AG08395 (cell line): ENCODE results near the gene ADAM22.
"Not testable (repeated sequence)": the region's sequence is repeated elsewhere in the genome, so short reads cannot be mapped to it uniquely, and the experiment has no call there.

Source experiments
- DNase-seq: peaks from one replicate; pipeline ENCODE4 v3.0.0; 2012; ENCODE audit warnings: mixed read lengths, low spot score

The ADAM22 gene, protein sequence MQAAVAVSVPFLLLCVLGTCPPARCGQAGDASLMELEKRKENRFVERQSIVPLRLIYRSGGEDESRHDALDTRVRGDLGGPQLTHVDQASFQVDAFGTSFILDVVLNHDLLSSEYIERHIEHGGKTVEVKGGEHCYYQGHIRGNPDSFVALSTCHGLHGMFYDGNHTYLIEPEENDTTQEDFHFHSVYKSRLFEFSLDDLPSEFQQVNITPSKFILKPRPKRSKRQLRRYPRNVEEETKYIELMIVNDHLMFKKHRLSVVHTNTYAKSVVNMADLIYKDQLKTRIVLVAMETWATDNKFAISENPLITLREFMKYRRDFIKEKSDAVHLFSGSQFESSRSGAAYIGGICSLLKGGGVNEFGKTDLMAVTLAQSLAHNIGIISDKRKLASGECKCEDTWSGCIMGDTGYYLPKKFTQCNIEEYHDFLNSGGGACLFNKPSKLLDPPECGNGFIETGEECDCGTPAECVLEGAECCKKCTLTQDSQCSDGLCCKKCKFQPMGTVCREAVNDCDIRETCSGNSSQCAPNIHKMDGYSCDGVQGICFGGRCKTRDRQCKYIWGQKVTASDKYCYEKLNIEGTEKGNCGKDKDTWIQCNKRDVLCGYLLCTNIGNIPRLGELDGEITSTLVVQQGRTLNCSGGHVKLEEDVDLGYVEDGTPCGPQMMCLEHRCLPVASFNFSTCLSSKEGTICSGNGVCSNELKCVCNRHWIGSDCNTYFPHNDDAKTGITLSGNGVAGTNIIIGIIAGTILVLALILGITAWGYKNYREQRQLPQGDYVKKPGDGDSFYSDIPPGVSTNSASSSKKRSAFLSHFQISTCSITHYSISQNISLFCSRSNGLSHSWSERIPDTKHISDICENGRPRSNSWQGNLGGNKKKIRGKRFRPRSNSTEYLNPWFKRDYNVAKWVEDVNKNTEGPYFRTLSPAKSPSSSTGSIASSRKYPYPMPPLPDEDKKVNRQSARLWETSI

DNA sequence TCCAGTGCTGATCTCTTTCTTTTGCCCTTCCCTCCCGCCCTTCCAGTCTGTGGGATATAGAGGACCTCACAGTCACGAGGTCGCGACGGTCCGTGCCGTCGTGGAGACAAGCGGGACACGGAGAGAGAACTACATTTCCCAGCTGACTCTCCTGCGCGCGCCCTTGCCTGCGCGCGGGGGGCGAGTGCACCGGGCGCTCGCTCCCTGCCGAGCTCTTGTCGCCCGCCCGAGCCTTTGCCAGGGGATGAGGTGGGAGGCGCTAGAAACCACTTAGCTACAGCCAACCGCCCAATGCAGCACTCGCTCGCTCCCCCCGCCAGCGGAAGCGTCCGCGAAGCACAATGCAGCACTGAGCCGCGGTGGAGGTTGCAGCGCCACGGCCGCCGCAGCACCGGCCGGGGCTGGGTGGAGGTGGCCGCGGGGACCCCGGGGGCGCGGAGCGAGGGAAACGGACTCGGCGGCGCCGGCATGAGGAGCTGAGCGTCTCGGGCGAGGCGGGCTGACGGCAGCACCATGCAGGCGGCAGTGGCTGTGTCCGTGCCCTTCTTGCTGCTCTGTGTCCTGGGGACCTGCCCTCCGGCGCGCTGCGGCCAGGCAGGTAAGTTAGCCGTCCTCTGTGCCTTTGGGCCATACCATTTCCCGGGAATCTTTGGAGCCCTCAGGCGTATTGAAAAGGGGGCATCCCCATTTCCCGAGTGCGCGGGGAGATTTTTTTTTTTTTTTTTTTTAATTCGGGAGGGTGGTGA, at the start of gene ADAM22:
ADAM22 (plus strand) TSS at position 299 of the 746 bp plus-strand sequence; CDS start at position 514, 215 bp downstream.
- DNase-seq: peak; percentile 64

DNA sequence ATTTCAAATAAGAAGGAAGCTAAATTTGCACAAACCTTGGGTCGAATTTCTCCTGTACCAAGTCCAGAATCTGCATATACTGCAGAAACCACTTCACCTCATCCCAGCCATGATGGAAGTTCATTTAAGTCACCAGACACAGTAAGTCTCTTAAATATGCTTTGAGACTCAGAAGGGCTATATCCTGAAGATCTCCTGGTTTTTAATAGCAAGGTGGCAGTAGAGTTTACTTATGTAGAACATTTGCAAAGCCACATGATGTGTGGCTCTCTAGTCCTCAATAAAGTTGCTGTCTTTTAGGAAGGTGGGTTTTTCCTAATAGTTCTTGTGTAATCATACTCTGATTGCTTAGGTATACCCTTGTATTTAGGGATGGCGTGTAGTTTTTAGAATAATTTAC, 49.0 kb upstream of the ADAM22 start:
- no peak for DNase-seq

DNA sequence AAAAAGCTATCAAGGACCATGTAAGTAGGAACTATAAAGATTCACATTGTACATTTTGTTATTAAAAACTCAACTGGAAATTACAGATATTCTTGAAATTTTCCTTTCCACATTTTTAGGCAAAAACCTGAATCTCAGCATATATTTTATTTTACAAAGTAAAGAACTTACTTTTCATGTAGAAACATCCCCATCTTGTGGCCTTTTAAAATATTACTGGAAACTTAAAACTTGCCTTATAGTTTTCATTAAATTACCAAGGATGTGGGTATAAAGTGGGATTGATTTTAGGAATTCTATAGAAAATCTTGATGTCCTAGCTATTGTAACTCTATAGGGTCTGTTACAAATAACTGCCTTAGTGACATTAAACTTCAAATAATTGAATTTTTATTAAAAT, 47.2 kb upstream of the ADAM22 start:
- DNase-seq: peak; percentile 10

DNA sequence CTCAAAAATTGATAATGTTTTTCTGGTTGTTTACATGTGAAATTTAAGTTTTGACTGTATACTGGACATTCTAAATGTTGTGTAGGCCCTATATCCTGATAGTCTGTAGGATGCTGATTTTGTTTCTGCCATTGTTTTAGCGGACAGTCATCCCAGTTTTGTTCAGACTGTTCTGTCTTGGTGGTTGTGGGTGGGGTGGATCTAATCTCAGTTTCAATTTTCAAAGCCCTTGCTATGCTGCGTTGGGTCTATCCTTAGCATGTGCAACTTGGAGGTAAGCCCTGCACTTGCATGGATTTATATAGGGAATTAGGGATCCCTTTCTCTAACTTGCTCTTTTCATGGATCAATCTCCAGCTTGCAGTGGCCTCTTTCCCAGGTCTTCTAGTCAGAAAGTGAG, 38.7 kb upstream of the ADAM22 start:
- no peak for DNase-seq

DNA sequence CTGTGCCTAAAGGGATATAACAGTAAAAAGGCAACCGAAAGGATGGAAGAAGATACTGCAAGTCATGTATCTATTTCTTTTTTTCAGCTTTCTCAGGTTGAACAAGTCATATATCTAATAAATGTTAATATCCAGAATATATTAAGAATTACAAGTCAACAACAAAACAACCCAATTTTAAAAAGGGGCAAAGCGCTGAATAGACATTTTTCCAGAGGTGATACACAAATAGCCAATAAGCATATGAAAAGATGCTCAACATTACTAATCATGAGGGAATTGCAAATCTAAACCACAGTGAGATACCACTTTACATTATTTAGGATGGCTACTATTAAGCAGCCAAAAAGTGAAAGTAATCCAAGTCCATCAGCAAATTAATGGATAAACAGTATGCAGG, 34.8 kb upstream of the ADAM22 start:
- DNase-seq: no peak

DNA sequence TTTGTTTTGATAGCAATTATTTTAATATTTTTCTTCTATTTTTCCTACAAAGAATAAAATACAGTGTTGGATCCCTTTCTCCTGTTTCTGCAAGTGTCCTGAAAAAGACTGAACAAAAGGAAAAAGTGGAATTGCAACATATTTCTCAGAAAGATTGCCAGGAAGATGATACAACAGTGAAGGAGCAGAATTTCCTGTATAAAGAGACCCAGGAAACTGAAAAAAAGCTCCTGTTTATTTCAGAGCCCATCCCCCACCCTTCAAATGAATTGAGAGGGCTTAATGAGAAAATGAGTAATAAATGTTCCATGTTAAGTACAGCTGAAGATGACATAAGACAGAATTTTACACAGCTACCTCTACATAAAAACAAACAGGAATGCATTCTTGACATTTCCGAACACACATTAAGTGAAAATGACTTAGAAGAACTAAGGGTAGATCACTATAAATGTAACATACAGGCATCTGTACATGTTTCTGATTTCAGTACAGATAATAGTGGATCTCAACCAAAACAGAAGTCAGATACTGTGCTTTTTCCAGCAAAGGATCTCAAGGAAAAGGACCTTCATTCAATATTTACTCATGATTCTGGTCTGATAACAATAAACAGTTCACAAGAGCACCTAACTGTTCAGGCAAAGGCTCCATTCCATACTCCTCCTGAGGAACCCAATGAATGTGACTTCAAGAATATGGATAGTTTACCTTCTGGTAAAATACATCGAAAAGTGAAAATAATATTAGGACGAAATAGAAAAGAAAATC, 26.7 kb upstream of the ADAM22 start:
- DNase-seq: not testable (repeated sequence)

DNA sequence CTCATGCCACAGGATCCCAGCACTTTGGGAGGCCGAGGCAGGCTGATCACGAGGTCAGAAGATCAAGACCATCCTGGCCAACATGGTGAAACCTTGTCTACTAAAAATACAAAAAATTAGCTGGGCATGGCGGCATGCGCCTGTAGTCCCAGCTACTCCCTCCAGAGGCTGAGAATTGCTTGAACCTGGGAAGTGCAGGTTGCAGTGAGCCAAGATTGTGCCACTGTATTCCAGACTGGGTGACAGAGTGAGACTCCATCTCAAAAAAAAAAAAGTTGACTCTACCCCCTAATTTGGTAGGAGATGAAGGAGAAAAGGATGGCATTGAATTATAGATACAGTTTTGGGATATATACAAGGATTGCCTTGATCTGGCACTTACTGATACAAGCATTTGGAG, 25.2 kb upstream of the ADAM22 start:
- DNase-seq: not testable (repeated sequence)

DNA sequence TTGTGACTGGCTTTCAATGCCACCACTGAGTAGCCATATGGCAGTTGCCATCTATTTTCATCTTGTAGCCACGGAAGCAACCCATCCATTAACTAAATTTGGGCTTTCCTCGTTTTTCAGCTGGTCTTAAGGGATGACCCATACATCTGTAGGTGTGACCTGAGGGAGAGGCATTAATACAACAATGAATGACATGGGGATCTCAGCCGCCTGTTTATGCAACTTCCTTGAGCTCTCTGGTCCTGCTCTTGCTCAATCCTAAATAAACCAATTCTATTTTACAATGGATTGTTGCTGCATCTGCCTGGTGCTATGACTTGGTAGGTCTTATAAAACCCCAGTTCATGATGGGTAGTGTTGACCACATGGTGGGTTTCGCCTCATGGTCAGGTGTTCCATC, 21.9 kb upstream of the ADAM22 start:
- no peak for DNase-seq

DNA sequence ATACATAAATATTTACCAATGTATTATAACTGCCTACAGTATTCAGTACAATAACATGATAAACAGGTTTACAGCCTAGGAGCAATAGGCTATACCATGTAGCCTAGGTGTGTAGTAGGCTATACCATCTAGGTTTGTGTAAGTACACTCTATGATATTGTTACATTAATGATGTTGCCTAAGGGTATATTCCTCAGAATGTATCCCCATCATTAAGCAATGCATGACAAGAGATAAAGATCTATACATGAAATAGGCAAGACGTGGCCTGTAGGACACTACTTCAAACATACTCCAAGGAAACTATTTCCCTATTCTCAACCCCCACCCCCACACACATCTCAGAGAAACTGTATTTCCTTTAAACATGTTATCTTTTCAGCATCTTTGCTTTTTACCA, 15.3 kb upstream of the ADAM22 start:
- DNase-seq: no peak

DNA sequence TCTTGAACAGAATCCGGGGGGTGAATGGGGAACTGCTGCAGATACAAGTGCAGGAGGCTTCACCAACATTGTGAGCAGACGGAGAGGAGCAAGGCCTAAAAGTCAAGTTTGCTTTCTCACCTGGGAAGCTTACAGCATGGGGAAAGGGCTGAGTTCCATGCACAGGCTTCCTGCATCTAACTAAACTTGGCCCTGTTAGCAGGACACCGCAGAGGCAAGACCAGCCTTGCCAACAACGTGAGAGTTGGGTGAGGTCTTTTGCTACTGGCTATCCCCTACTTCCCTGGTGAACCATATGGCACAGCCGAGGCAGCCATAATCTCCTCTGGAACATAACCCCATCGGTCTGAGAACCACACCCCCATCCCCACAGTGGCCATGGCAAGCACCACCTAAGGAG, 14.2 kb upstream of the ADAM22 start:
- DNase-seq: no peak

DNA sequence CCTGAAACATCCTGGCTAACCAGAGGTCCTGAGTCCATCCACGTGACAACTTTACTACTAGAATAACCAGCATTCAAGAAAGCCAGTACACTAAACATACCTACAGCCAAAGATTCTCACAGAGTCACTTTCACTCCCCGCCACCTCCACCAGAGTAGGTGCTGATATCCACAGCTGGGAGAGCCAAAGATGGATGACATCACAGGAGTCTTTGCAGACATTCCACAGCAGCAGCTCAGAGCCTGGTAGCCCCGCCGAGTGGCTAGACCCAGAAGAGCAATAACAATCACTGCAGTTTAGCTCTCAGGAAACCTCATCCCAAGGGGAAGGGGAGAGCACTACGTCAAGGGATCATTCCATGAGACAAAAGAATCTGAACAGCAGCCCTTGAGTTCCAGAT, 13.5 kb upstream of the ADAM22 start:
- no peak for DNase-seq

DNA sequence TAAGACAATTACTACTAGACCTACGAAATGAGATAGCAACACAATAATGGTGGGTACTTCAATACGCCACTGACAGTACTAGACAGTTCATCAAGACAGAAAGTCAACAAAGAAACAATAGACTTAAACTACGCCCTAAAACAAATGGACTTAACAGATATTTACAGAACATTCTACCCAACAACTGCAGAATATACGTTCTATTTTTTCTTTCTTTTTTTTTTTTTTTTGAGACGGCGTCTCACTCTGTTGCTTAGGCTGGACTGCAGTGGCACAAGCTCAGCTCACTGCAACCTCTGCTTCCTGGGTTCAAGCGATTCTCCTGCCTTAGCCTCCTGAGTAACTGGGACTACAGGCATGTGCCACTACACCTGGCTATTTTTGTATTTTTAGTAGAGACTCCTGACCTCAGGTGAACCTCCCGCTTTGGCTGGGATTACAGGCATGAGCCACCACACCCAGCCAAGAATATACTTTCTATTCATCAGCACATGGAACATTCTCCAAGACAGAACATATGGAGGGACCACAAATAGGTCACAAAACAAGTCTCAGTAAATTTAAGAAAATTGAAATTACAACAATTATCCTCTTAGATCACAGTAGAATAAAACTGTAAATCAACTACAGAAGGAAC, 11.2 kb upstream of the ADAM22 start:
- not testable (repeated sequence) for DNase-seq

DNA sequence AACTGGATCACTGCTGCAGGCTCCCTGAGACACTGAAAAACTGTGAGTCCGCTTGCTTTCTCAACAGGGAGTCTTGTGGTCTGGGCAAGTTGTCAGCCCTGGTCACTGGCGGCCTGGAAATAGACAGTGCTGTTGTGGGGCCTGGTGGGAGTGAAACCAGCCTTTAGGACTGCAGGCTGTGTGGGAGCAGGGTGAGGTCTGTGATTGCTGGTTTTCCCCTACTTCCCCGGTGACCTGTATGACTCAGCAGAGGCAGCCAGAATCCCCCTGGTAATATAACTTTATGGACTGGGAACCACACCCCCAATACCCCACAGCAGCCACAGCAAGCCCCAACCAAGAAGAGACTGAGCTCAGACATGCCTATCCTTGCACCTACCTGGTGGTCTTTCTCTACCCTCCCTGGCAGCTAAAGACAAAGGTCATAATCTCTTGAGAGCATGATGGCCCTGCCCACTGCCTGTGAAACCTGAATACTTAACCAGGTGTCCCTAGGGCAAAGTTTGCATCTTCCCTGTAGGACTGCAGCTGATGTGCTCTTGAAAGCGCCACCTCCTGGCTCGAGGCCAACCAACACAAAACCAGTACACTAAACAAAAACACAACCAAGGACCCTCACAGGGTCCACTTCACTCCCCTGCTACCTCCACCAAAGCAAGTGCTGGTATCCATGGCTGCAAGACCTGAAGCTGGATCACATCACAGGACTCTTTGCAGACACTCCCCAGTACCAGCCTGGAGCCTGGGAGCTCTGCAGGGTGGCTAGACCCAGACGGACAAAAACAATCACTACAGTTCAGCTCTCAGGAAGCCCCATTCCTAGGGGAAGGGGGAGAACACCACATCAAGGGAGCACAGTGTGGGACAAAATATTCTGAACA, 7.2 kb upstream of the ADAM22 start:
- no peak for DNase-seq

DNA sequence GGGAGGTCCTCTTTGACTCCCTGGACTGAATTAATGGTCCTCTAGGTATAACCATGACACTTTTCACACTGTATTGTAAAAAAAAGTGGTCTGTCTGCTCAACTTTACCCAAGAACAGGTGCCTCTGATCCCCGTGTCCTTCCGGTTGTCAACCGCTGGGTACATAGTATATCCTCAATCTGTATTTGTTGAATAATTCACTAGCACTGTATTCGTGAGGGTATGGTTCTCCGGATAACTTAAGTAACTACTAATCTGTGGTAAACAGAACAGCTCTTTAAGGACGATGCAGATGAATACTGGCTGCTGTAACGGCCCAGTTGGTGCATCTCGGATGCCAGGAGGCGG, 472 bp upstream of the ADAM22 start:
- no peak for DNase-seq

DNA sequence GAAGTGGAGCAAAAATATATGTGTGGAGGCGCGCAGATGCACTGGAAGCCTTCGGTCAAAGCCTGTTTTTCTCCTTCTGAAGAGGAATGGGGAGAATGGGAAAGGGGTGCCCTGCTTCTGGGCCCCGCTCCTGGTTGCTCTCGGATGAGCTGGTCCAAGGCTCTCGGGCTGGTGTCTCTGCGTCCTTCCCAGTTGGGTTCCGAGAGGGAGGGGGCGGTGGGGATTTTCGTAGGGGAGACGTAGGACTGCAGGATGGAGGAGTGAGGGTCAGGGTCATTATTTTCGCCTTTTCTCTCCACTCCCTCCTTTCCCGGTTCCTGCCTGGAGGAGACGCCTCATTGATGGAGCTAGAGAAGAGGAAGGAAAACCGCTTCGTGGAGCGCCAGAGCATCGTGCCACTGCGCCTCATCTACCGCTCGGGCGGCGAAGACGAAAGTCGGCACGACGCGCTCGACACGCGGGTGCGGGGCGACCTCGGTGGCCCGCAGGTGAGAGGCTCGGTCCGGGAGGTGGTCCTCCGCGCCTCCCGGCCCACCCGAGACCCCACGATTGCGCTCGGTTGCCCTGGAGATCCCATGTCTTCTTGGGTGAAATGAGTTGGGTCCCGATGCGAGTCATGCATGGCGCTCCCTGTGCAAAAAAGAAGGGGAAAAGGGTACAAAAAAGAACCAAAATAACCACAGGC, 790 bp downstream of the ADAM22 start:
- no peak for DNase-seq

DNA sequence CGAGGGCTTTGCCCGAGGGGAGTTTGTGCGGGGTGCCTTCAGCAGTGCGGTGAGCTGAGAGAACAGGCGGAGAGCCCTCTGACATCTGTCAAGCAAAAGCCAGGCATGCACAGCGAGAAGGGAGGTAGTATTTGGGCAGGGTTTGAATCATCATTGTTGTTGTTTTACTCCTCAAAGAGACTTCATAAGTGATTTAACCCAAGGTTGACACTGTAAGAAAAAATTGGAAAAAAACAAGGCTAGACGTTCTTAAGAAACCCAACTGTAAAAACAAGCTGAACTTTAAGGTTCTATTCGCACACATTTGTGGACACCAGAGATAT, 1.3 kb downstream of the ADAM22 start:
- no peak for DNase-seq

DNA sequence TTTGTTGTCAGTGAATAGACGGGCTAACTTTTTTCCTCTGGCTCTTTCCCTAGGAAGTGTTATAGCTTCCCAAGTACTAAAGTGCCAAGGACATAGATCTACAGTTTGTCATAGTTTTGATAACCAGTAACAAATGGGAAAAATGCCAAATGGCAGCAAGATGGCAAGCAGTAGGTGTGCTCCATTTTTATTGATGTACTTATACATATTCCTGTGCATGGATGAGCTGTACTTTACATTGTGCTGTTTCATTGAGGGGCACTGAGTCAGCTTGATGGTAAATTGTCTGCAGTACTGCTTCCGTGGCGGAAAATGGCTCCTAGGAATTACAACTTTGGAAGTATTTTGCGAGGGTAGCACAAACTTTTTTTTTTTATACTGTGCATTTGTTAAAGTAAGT, 7.1 kb downstream of the ADAM22 start:
- DNase-seq: no peak

DNA sequence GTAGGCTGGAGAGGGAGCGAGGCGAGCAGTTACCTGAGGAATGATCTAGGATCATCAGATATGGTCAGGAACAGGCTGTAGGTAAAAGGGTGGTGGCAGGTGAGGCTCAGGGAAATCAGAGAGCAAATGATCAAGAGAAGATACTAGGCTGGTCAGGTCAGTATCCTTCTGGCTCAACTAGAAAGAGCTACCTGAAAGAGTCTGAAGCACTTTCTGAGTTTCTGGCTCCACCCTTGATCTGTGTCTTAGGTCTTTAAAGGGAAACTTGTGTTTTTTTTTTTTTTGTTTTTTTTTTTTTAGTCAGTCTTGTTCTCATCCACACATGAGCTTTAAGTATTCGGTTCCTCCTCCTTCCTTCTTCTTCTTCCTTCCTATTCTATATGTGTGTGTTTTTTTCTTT, 10.5 kb downstream of the ADAM22 start:
- no peak for DNase-seq

DNA sequence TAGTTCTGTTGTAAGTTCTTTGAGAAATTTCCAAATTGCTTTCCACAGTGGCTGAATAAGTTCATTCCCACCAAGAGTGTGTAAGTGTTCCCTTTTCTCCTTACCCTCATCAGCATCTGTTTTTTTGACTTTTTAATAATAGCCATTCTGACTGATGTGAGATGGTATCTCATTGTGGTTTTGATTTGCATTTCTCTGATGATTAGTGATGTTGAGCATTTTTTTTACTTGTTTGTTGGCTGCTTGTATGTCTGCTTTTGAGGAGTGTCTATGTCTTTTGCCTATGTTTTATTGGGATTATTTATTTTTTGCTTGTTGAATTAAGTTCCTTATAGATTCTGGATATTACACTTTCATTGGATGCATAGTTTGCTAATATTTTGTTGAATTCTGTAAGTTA, 11.9 kb downstream of the ADAM22 start:
- not testable (repeated sequence) for DNase-seq

DNA sequence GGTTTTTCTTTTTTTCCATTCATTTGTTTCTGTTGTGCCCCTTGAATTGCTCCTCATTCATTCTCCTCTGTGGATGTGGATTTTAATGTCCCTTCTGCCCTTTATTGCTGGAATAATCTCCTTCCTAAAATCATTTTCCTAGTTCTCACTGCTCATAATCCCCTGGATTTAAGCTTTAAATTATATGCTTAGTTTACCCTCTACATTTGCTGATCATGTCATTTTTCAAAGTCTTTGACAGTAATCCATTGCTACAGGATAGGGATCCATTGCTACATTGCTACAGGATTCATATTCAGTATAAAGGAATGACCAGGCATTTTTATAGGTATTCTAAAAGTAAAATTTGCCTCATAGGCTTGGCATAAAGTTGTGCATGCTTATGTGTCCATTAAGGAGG, 14.3 kb downstream of the ADAM22 start:
- DNase-seq: no peak
